Measurements from ENCODE around the gene PARP9.
"Not testable (repeated sequence)": the region's sequence is repeated elsewhere in the genome, so short reads cannot be mapped to it uniquely, and the experiment has no call there.

PARP9 gene

GRCh38 chr3:122505676-122506075 lies 58.4 kb downstream of the PARP9 start:
- Histone ChIP-seq H3K27ac (ENCODE audit: low read length) (no peak overlapping the region), H3K9me3 (ENCODE audit: insufficient read depth, low read length, severe bottlenecking) (no peaks in the 10 kb centered on the region), H3K4me3 (ENCODE audit: low read depth in 1 of 2, low read length in 2 of 2) (no peak overlapping the region), H3K4me2 (ENCODE audit: insufficient read depth, low read length) (no peak overlapping the region), H3K27me3 (ENCODE audit: insufficient read depth, low read length, poor library complexity) (no peaks in the 10 kb centered on the region), H2AFZ (ENCODE audit: low read depth, low read length) (no peak overlapping the region), H3K36me3 (ENCODE audit: insufficient read depth, low read length) (0 out of 2 replicates have a peak, but pooled peaks cover 3% of the 10 kb centered on the region), H4K20me1 (ENCODE audit: insufficient read depth, low read length) (peaks cover 86% of the 10 kb centered on the region), H3K4me1 (ENCODE audit: insufficient read depth, low read length) (peaks cover 3% of the 10 kb centered on the region; the same call in 1 of the 2 replicates), H3K79me2 (ENCODE audit: insufficient read depth, low read length) (peaks cover 100% of the 10 kb centered on the region), H3K9ac (ENCODE audit: low read depth, low read length) (no peak overlapping the region)
- no peak for TF ChIP-seq EZH2 (IDR thresholded peaks at IDR 0.05; ENCODE audit: borderline replicate concordance, low read depth, low read length, severe bottlenecking)
- no peak for TF ChIP-seq CTCF (IDR thresholded peaks at IDR 0.05; ENCODE audit: borderline replicate concordance, extremely low read depth, low read length, poor library complexity, severe bottlenecking)
- DNase-seq (no peak), ATAC-seq (ENCODE audit: insufficient read depth, low read depth) (no peak)

- no peak overlapping the region for H3K4me3 ChIP-seq (ENCODE audit: low read depth in 1 of 2, low read length in 2 of 2)
- H4K20me1 ChIP-seq (ENCODE audit: insufficient read depth, low read length) = peaks cover 83% of the 10 kb centered on the region
- H3K79me2 ChIP-seq (ENCODE audit: insufficient read depth, low read length) = peaks cover 100% of the 10 kb centered on the region
- H3K36me3 ChIP-seq (ENCODE audit: insufficient read depth, low read length) = 0 out of 2 replicates have a peak, but pooled peaks cover 3% of the 10 kb centered on the region
- peaks cover 7% of the 10 kb centered on the region; the same call in 1 of the 2 replicates for H3K4me1 ChIP-seq (ENCODE audit: insufficient read depth, low read length)
- ATAC-seq (ENCODE audit: insufficient read depth, low read depth) (no peak), DNase-seq (no peak)
- H2AFZ ChIP-seq (ENCODE audit: low read depth, low read length) = no peak overlapping the region
- no peak overlapping the region for H3K4me2 ChIP-seq (ENCODE audit: insufficient read depth, low read length)
- TF ChIP-seq CTCF (IDR thresholded peaks at IDR 0.05; ENCODE audit: borderline replicate concordance, extremely low read depth, low read length, poor library complexity, severe bottlenecking) (no peak), EZH2 (IDR thresholded peaks at IDR 0.05; ENCODE audit: borderline replicate concordance, low read depth, low read length, severe bottlenecking) (no peak)
- H3K9me3 ChIP-seq (ENCODE audit: insufficient read depth, low read length, severe bottlenecking) = no peaks in the 10 kb centered on the region
- no peak overlapping the region for H3K27ac ChIP-seq (ENCODE audit: low read length)
- no peaks in the 10 kb centered on the region for H3K27me3 ChIP-seq (ENCODE audit: insufficient read depth, low read length, poor library complexity)
- H3K9ac ChIP-seq (ENCODE audit: low read depth, low read length) = no peak overlapping the region
These were observed 61.2 kb downstream of the PARP9 start for GRCh38 chr3:122502941-122503340.

DNA sequence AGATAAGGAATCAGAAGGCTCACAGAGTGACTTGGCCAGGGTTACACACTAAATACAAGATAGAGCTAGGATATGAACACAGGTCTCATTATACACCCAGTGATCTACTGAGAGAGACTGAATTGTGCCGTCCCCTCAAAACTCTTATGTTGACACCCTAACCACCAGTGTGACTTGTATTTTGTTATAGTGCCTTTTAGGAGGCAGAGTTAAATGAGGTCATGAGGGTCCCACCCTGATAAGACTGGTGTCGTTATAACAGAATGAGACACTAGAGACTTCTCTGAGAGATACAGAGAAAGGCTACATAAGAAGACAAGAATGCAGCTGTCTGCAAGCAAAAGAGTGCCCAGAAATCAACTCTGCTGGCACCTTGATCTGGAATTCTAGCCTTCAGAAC lies 62.0 kb downstream of the PARP9 start:
- H3K27ac ChIP-seq (ENCODE audit: low read length) = no peak overlapping the region
- TF ChIP-seq CTCF (IDR thresholded peaks at IDR 0.05; ENCODE audit: borderline replicate concordance, extremely low read depth, low read length, poor library complexity, severe bottlenecking) = no peak
- TF ChIP-seq EZH2 (IDR thresholded peaks at IDR 0.05; ENCODE audit: borderline replicate concordance, low read depth, low read length, severe bottlenecking) = no peak
- H3K4me3 ChIP-seq (ENCODE audit: low read depth in 1 of 2, low read length in 2 of 2) = no peak overlapping the region
- ATAC-seq (ENCODE audit: insufficient read depth, low read depth) (no peak), DNase-seq (no peak)
- H3K4me2 ChIP-seq (ENCODE audit: insufficient read depth, low read length) = no peak overlapping the region
- H3K9ac ChIP-seq (ENCODE audit: low read depth, low read length) = no peak overlapping the region
- no peaks in the 10 kb centered on the region for H3K9me3 ChIP-seq (ENCODE audit: insufficient read depth, low read length, severe bottlenecking)
- peaks cover 10% of the 10 kb centered on the region; the same call in 1 of the 2 replicates for H3K4me1 ChIP-seq (ENCODE audit: insufficient read depth, low read length)
- H3K79me2 ChIP-seq (ENCODE audit: insufficient read depth, low read length) = peaks cover 100% of the 10 kb centered on the region
- H2AFZ ChIP-seq (ENCODE audit: low read depth, low read length) = no peak overlapping the region
- no peaks in the 10 kb centered on the region for H3K27me3 ChIP-seq (ENCODE audit: insufficient read depth, low read length, poor library complexity)
- 0 out of 2 replicates have a peak, but pooled peaks cover 3% of the 10 kb centered on the region for H3K36me3 ChIP-seq (ENCODE audit: insufficient read depth, low read length)
- H4K20me1 ChIP-seq (ENCODE audit: insufficient read depth, low read length) = peaks cover 83% of the 10 kb centered on the region

DNA sequence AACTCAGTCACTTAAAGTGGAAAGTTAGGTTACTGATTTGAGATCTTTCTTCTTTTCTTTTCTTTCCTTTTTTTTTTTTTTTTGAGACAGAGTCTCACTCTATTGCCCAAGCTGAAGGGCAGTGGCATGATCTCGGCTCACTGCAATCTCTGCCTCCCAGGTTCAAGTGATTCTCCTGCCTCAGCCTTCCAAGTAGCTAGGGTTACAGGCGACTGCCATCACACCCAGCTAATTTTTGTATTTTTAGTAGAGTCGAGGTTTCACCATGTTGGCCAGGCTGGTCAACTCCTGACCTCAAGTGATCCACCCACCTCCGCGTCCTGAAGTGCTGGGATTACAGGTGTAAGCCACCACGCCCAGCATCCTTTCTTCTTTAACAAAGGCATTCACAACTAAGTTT lies 63.1 kb downstream of the PARP9 start:
- H2AFZ ChIP-seq (ENCODE audit: low read depth, low read length); H3K4me1 ChIP-seq (ENCODE audit: insufficient read depth, low read length); H3K4me3 ChIP-seq (ENCODE audit: low read depth in 1 of 2, low read length in 2 of 2); ATAC-seq (ENCODE audit: insufficient read depth, low read depth); H3K27me3 ChIP-seq (ENCODE audit: insufficient read depth, low read length, poor library complexity); DNase-seq; H3K9me3 ChIP-seq (ENCODE audit: insufficient read depth, low read length, severe bottlenecking); H3K9ac ChIP-seq (ENCODE audit: low read depth, low read length); H3K27ac ChIP-seq (ENCODE audit: low read length); H3K4me2 ChIP-seq (ENCODE audit: insufficient read depth, low read length): not testable (repeated sequence)
- H3K36me3 ChIP-seq (ENCODE audit: insufficient read depth, low read length) = peaks cover 12% of the 10 kb centered on the region
- peaks cover 86% of the 10 kb centered on the region for H4K20me1 ChIP-seq (ENCODE audit: insufficient read depth, low read length)
- H3K79me2 ChIP-seq (ENCODE audit: insufficient read depth, low read length) = peaks cover 100% of the 10 kb centered on the region

Data from DND-41 (cell line).